MV-4-11 (cell line): ENCODE data around the gene ADGRG6.

ENCODE experiments used
- DNase-seq: peaks from one replicate; lab custom pipeline; 2025; lab: John Stamatoyannopoulos, UW

The ADGRG6 gene

GRCh38 chr6:142376800-142377496 is 75.1 kb downstream of the ADGRG6 start:
- no peak for DNase-seq

- DNase-seq = no peak
Observed at GRCh38 chr6:142377497-142377848, 75.7 kb downstream of the ADGRG6 start.

DNA sequence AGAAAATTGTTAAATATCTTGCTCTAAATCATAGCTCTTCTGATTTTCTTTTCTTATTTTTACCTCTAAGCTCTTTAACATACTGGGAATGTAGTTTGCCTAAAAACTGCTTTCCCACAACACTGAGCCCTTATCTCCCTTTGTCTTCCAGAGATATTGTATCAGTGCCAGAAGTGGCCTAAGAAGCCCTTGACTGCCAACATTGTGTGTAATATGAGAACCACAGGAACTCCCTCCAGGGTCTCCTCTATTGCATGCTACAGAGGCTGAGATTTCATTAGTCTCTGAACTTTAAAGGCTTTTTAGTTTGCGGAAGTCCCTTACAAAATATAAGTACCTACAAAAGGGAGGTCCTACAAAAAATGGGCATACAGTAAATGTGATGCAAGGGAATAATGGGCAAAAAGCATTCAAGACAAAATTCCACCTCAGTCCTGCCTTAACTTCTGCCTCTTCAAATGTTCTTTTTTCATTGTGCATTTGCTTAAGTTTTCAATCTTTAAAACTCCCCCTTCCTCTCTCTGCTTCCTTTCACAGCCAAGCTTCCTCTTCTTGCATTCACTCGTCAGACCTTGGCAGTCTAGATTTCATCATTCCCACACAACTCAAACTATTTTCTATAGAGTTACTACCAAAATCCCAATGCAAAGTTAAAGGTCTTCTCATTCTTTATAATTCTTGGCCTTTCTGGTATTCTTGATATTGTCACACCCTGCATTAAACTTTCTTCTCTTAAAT is 76.5 kb downstream of the ADGRG6 start:
- peak; percentile 46 for DNase-seq

- peak; percentile 48 for DNase-seq
Observed at GRCh38 chr6:142380626-142381025, 78.8 kb downstream of the ADGRG6 start.

DNA sequence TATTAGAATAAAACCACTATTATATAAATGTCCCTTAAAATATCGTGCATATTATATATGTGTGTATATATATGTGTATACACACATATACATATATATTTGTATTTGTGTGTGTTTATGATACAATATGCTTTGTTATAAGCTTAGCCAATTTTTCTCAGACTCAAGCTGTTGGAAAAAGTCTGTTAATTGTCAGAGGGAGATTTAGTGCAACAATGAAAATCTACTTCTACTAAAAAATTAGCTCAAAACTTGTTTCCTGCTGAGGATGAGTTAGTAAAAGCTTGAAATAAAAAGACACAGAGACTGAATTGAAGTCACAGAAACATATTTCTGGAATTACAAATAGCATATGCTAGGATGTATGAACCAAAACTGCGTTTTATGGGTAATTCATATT is 79.4 kb downstream of the ADGRG6 start:
- no peak for DNase-seq

GRCh38 chr6:142381845-142382378 is 80.1 kb downstream of the ADGRG6 start:
- no peak for DNase-seq

- DNase-seq = no peak
Observed at GRCh38 chr6:142384519-142385254, 82.9 kb downstream of the ADGRG6 start.

DNA sequence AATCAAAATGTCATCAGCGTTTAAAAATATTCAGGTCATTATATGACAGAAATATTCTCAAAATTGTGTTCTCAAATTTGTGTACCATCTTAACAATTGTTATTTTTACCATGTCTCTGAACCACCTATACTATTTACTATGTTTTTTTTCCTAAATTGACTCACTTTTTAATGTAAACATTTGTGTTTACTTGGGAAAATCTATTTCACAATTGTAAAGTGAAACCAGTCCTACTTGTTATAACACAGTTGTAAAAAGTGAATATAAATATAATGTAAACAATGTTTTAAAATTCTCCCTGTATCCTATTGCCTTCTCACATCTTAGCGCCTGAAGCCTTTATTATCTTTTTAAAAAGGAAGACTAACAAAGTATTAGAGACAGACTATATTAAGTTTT is 83.5 kb downstream of the ADGRG6 start:
- DNase-seq = no peak

GRCh38 chr6:142386657-142387056 is 84.8 kb downstream of the ADGRG6 start:
- DNase-seq = no peak

- peak; percentile 10 for DNase-seq
Observed at GRCh38 chr6:142387997-142388815, 86.4 kb downstream of the ADGRG6 start.

GRCh38 chr6:142395266-142395665 is 93.5 kb downstream of the ADGRG6 start:
- DNase-seq = no peak

DNA sequence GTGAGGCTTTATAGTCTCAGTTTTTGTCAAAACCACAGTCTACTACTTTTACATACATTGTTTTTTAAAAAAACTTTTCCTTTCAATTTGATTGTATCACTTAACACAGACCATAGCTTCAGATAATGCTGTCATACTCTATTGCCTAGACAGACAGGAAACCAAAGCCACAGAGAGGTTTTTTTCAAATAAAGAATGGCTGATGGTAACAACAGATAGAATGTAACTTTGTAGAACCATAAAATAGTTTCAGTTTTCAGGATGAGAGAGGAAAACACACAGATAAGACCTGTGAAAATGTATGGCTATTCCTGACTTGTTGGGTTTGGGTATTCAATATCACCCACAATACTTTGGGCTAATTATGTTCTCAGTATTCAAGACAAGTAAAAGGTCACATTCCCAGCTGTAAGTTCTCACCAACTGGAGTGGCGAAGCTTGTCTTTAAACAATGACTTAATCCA is 94.0 kb downstream of the ADGRG6 start:
- no peak for DNase-seq

DNA sequence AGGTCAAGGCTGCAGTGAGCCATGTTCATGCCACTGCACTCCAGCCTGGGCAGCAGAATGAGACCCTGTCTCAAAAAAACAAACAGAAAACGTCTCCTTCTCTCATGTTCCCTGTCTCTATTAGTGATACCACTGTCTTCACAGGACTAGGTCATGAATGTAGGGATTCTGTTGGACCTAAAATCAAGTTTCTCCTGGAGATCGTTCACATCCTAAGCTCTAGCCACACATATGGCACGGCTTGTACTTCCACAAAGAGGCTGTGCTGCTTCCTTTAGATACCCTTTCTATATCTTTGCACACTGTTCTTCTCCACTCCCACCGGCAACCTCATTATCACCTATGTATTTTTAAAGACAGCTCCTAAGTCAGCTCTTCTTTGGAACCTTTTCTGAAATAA is 96.5 kb downstream of the ADGRG6 start:
- no peak for DNase-seq

DNA sequence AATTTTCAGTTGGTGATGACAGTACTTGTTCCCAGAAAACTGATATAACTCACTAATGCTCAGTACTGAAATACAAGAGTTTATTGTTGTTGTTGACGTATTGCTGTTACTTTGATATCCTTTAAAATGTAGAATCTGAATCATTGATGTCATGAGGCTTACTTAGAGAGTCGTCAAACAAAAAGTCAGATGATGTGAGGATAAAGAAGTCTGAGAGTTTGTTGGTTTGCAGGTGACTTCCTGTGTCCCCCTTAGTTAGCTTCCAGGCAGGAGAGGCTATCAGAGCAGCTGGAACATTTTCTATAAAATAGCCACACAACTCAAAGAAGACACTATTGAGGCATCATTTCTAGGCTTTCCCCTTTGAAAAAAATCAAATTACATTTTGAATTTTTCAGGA is 97.9 kb downstream of the ADGRG6 start:
- no peak for DNase-seq

DNA sequence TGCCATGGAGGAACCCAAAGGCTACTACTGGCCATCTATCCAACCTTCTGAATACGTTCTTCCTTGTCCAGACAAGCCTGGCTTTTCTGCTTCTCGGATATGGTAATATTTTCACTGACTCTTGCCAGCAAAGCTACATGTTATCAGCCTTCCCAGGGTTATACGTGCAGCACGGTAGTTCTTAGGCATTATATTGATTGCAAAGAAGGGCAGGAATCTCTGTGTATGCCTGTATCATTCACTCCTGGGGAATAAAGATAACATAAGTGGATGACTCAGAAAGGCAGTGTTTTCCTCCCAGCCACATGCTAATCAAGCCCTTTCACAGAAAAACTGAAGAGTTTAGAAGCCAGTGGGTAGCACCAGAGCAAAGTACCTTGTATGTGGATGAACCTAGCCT is 98.7 kb downstream of the ADGRG6 start:
- DNase-seq = no peak

DNA sequence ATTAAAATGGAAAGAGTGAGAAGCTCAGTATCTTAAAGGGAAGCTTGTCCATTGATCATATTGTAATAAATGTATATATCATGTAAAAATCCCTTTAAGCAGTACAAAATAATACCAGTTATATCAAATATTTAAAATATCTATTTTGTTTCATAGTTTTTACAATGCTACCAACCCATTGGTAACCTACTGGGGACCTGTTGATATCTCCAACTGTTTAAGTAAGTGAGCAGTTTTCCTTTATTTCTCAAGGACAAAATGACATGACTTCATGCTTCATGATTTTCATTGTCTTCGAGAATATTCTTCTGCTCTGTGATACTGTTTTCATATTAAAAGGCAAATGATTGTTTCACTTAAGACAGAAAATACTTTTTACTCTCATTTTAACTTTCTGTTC is 100.0 kb downstream of the ADGRG6 start:
- no peak for DNase-seq

GRCh38 chr6:142404751-142405150 is 102.9 kb downstream of the ADGRG6 start:
- no peak for DNase-seq

DNA sequence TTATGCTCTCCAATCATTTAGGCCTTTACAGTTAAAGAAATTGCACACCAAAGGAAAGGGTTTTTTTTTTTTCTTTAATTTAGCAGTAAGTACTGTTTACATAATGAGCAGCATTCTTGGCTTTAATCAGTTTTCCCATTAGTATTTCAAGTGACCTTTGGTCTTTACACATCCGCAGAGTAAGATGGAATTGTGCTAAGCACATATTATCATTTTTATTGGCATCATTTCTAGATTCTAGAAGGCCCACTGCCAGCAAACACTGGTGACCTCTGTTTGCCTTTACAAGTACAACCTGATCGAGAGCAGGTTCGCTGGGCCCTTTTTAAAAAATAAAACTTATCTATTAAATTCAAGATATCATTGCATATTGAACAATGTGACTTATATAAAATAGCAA is 104.3 kb downstream of the ADGRG6 start:
- DNase-seq = no peak

GRCh38 chr6:142407685-142408273 is 106.0 kb downstream of the ADGRG6 start:
- DNase-seq = no peak

DNA sequence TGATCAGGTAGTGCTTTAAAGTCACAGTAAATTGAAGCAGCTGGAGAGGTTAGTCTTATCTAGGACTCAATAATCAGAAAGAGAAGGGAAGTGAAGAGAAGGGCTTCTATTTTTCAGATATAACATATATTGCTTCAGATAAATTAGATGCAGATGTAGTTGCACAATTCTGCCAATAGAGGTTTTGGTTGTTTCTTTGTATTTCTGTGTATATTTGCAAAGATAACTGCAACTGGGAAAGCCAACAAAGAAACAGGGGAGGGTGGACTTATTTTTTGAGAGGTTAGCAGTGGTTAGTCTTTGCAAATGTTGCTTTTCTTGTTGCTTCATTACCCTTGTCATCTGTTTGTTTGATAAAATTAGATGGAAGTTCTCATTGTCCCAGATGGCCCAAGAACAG is 106.6 kb downstream of the ADGRG6 start:
- no peak for DNase-seq

DNA sequence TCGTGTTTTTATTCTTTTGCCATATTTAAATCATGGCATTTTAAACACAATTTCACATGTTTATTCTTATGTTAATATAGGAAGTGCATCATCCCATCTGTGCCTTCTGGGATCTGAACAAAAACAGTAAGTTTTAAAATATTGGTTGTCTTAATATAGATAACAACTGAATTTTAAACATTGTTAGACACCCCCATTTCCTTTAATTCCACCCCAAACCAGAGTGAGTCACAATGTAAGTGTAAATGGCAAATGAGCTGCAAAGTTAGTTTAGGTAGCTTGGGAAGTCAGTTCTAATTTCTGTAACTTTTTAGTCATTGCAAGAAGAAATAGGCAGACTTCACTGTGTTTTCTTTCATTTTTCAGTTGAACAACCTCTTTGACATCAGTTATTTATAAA is 108.0 kb downstream of the ADGRG6 start:
- no peak for DNase-seq

DNA sequence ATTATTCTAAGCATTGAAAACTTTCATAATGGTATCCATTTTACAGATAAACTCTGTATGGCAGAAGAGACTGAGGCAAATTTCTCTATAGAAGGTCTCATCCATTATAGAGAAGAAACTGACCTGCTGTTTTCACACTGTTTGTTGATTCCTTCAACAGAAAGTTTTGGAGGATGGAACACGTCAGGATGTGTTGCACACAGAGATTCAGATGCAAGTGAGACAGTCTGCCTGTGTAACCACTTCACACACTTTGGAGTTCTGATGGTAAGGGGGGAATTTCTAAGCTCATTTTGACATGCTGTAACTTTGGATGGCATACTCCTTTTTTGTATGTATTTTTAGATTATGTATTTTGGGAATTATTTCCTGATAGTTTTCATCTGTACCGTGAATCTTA is 109.3 kb downstream of the ADGRG6 start:
- DNase-seq = no peak
